SK-N-SH (cell line): ENCODE results near the gene ANK3. TPM values are rescaled to one million over a fixed set of nuclear protein-coding genes. Genes with fewer than 3 reads are reported as not detected.
A peak's percentile ranks its signal among the peaks of the same experiment; 100 is the strongest.

Source experiments
- CTCF ChIA-PET: fragments of 300-600, 350-600 bp; formaldehyde crosslinking; extraction: SDS; loops from one replicate; lab custom pipeline; 2021; lab: Yijun Ruan, JAX
- POLR2A ChIA-PET: fragments of 350-600 bp; sonication (Branson Sonifier 250); formaldehyde crosslinking; extraction: SDS; loops from one replicate; lab custom pipeline; 2020; ENCODE audit warnings: antibody characterized with exemption, inconsistent platforms; lab: Yijun Ruan, JAX
- DNase-seq: peaks from one replicate; pipeline ENCODE4 v3.0.0; 2012
- H2AFZ ChIP-seq: fragments of 200-600 bp; sonication (generic); 2 replicates; pipeline ENCODE4 v1.8.1; 2016; ENCODE audit warnings: antibody characterized with exemption, mild to moderate bottlenecking, low read depth
- H3F3A ChIP-seq: fragments of 200-600 bp; sonication (generic); replicated peaks from 2 replicates; pipeline ENCODE3; 2016; ENCODE audit warnings: antibody characterized with exemption, mild to moderate bottlenecking; ENCODE audit not compliant: insufficient read depth
- H3K27ac ChIP-seq, 2 experiments: fragments of 200-500 bp in 1 of 2; fragments of 200-600 bp in 1 of 2; sonication (Bioruptor generic) in 1 of 2; sonication (generic), shearing (Covaris generic) in 1 of 2; 2 replicates each; pipeline versions ENCODE4 v1.5.1 to v1.6.1; 2014 to 2016; ENCODE audit warnings: low read depth in 2 of 2, inconsistent platforms in 1 of 2, low read length in 1 of 2, mild to moderate bottlenecking in 1 of 2, mixed read lengths in 1 of 2
- H3K27me3 ChIP-seq: fragments of 200-600 bp; sonication (generic), shearing (Covaris generic); 2 replicates; pipeline ENCODE4 v1.6.1; 2016; ENCODE audit warnings: mixed run types; ENCODE audit not compliant: insufficient read depth
- H3K36me3 ChIP-seq, 2 experiments: fragments of 200-500 bp in 1 of 2; fragments of 200-600 bp in 1 of 2; sonication (Bioruptor generic) in 1 of 2; sonication (generic) in 1 of 2; replicated peaks in 1 of 2; 2 replicates each; pipeline versions ENCODE3 to v1.5.1; 2014 to 2016; ENCODE audit warnings: low read length in 1 of 2, mild to moderate bottlenecking in 1 of 2; ENCODE audit not compliant: insufficient read depth in 2 of 2, control insufficient read depth in 1 of 2
- H3K4me1 ChIP-seq, 2 experiments: fragments of 200-500 bp in 1 of 2; fragments of 200-600 bp in 1 of 2; sonication (Bioruptor generic) in 1 of 2; sonication (generic), shearing (Covaris generic) in 1 of 2; 2 replicates each; pipeline versions ENCODE4 v1.5.1 to v1.6.1; 2014 to 2016; ENCODE audit warnings: low read depth in 1 of 2, low read length in 1 of 2, mixed run types in 1 of 2; ENCODE audit not compliant: insufficient read depth in 2 of 2, control insufficient read depth in 1 of 2
- H3K4me2 ChIP-seq: fragments of 200-600 bp; sonication (generic), shearing (Covaris generic); 2 replicates; pipeline ENCODE4 v1.6.1; 2017; ENCODE audit warnings: mixed run types
- H3K4me3 ChIP-seq, 2 experiments: fragments of 200-500 bp in 1 of 2; fragments of 200-600 bp in 1 of 2; sonication (Bioruptor generic) in 1 of 2; sonication (generic), shearing (Covaris generic) in 1 of 2; 2 replicates each; pipeline versions ENCODE4 v1.5.1 to v1.8.1; 2014 to 2016; ENCODE audit warnings: low read depth in 2 of 2, inconsistent platforms in 1 of 2, low read length in 1 of 2, mild to moderate bottlenecking in 1 of 2, mixed read lengths in 1 of 2, moderate library complexity in 1 of 2
- H3K79me2 ChIP-seq: fragments of 200-600 bp; sonication (generic); 2 replicates; pipeline ENCODE4 v1.8.1; 2017; ENCODE audit warnings: mild to moderate bottlenecking; ENCODE audit not compliant: insufficient read depth
- H3K9ac ChIP-seq: fragments of 200-600 bp; sonication (generic); 2 replicates; pipeline ENCODE4 v1.6.1; 2017; ENCODE audit warnings: mixed run types
- H3K9me2 ChIP-seq: fragments of 200-600 bp; sonication (generic); 2 replicates; pipeline ENCODE4 v1.6.1; 2017; ENCODE audit warnings: mixed run types
- H3K9me3 ChIP-seq: fragments of 200-600 bp; sonication (generic); 2 replicates; pipeline ENCODE4 v1.6.1; 2017; ENCODE audit warnings: mixed run types, mild to moderate bottlenecking, moderate library complexity
- H4K20me1 ChIP-seq: fragments of 200-600 bp; sonication (generic); 2 replicates; pipeline ENCODE4 v1.6.1; 2017; ENCODE audit warnings: mild to moderate bottlenecking, mixed run types; ENCODE audit not compliant: insufficient read depth
- CTCF ChIP-seq: fragments of 200-600 bp; sonication (generic); IDR thresholded peaks from 2 replicates; pipeline ENCODE4 v1.6.1; 2017; ENCODE audit warnings: antibody characterized with exemption, mild to moderate bottlenecking, moderate library complexity
- EZH2phosphoT487 ChIP-seq: fragments of 200-600 bp; sonication (generic); IDR thresholded peaks from 2 replicates; pipeline ENCODE4 v1.6.1; 2017; ENCODE audit warnings: low read depth, mixed run types, mild to moderate bottlenecking, antibody characterized with exemption, moderate library complexity, borderline replicate concordance
- FOXM1 ChIP-seq: IDR thresholded peaks from 2 replicates; pipeline ENCODE4 v1.4.0; 2012; ENCODE audit warnings: low read depth, mild to moderate bottlenecking
- GABPA ChIP-seq: IDR thresholded peaks from 2 replicates; pipeline ENCODE4 v1.4.0; 2012; ENCODE audit warnings: low read depth, mild to moderate bottlenecking
- GATA2 ChIP-seq: sonication (generic); formaldehyde crosslinking; IDR thresholded peaks from 2 replicates; pipeline ENCODE4 v1.5.0; 2020; ENCODE audit warnings: mild to moderate bottlenecking, missing genetic modification reagents
- IRF3 ChIP-seq: fragments of 150-350 bp; IDR thresholded peaks from 2 replicates; pipeline ENCODE4 v1.6.1; 2016; ENCODE audit warnings: mild to moderate bottlenecking, low read depth, low read length
- MAX ChIP-seq: IDR thresholded peaks from 2 replicates; pipeline ENCODE4 v1.4.0; 2012; ENCODE audit warnings: low read depth
- MEF2A ChIP-seq: IDR thresholded peaks from 2 replicates; pipeline ENCODE4 v1.4.0; 2012; ENCODE audit warnings: low read depth, borderline replicate concordance
- NRF1 ChIP-seq: IDR thresholded peaks from 2 replicates; pipeline ENCODE4 v1.6.1; 2012; ENCODE audit warnings: low read depth, mild to moderate bottlenecking, low read length
- POLR2AphosphoS5 ChIP-seq: IDR thresholded peaks from 2 replicates; pipeline ENCODE4 v1.6.1; 2012; ENCODE audit warnings: low read depth, low read length
- RCOR1 ChIP-seq: fragments of 150-350 bp; IDR thresholded peaks from 2 replicates; pipeline ENCODE4 v1.6.1; 2017; ENCODE audit warnings: antibody characterized with exemption, low read length
- REST ChIP-seq: IDR thresholded peaks from 2 replicates; pipeline ENCODE4 v1.6.1; 2012; ENCODE audit warnings: mild to moderate bottlenecking, low read depth, low read length, moderate library complexity
- RFX5 ChIP-seq: IDR thresholded peaks from 2 replicates; pipeline ENCODE4 v1.6.1; 2012; ENCODE audit warnings: mild to moderate bottlenecking, improper control_type of control experiment, low read length
- TAF1 ChIP-seq: IDR thresholded peaks from 2 replicates; pipeline ENCODE4 v1.6.1; 2012; ENCODE audit warnings: low read depth, mild to moderate bottlenecking, low read length, moderate library complexity, borderline replicate concordance
- TCF12 ChIP-seq: IDR thresholded peaks from 2 replicates; pipeline ENCODE4 v1.4.0; 2012
- YY1 ChIP-seq: IDR thresholded peaks from 2 replicates; pipeline ENCODE4 v1.4.0; 2012; ENCODE audit warnings: low read depth, mild to moderate bottlenecking
- ZBTB33 ChIP-seq: IDR thresholded peaks from 2 replicates; pipeline ENCODE4 v1.4.0; 2012; ENCODE audit warnings: low read depth, borderline replicate concordance
- WGBS: methylation state at CpG from one replicate; pipeline ENCODE4 v1.1.6; 2017; ENCODE audit warnings: low lambda C conversion rate; 5-methylcytosine and 5-hydroxymethylcytosine counted together
- polyA plus RNA-seq, 3 experiments: library from polyadenylated mRNA; depleted of rRNA; stranded (reverse); fragments of >200 nt; gene quantifications; 2 replicates each; pipeline ENCODE4 v1.2.3, GENCODE V29; 2012
- TF ChIP-seq, protein P1 (sequence below): IDR thresholded peaks from 2 replicates; pipeline ENCODE4; 2012

Gene ANK3
- polyA plus RNA-seq, 1 of the 3 experiments (the other 2 are of a cell fraction): 10.0 TPM

DNA sequence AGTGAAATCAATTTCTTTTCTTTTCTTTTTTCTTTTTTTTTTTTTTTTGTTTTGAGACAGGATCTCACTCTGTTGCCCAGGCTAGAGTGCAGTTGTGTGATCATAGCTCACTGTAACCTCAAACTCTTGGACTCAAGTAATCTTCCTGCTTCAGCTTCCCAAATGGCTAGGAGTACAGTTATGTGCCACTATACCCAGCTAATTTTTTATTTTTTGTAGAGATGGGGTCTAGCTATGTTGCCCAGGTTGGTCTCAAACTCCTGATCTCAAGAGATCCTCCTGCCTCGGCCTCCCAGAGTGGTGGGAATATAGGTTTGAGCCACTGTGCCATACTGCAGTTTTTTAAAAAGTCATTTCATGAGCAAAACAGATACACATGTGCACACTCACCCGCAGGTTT is 79.8 kb downstream of the ANK3 start:
- 95% methylated on average over 2 of the region's 2 CpGs for WGBS
- Histone ChIP-seq H3K79me2 (no peaks in the 10 kb centered on the region), H3F3A (peaks cover 49% of the 10 kb centered on the region), H3K4me2 (no peak overlapping the region), H3K27me3 (no peaks in the 10 kb centered on the region), H3K27ac (peak overlapping the region; percentile 5 to 67; a peak in 1 of 4 replicates), H3K9ac (no peak overlapping the region), H3K9me2 (no peaks in the 10 kb centered on the region), H4K20me1 (no peaks in the 10 kb centered on the region), H3K36me3 (no peaks in the 10 kb centered on the region), H3K4me3 (no peak overlapping the region), H2AFZ (no peak overlapping the region), H3K4me1 (peaks cover 13 to 50% of the 10 kb centered on the region in 2 experiments), H3K9me3 (no peaks in the 10 kb centered on the region)
- no peak for DNase-seq
- ChIA-PET POLR2A (no interaction called here), CTCF (interaction anchor here (0.6 to 1.3 kb wide), 4 partner anchors 10 to 132 kb away, joined by 3 to 4 read pairs (median 4); no protein-coding TSS in a partner anchor)
- TF ChIP-seq TAF1: no peak
- no peak for TF ChIP-seq RCOR1
- TF ChIP-seq POLR2AphosphoS5: no peak
- no peak for TF ChIP-seq MEF2A
- no peak for TF ChIP-seq MAX

DNA sequence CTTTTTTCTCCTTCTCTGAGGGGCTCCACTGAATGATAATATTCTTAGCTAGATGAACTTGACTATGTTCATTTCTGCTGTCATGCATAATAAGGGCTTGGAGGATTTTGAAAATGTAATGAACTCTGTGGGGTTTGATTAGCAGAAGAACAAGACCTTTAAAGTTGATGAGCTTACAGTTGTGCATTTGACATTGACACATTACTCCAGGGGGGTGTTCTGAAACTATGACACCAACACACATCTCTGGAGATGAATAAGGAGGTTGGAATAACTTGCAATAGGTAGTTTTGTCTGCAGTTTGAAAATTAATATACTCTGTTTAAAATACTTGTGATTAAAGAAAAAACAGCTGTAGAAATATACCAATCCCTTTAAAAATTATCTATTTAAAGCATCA is 80.3 kb downstream of the ANK3 start:
- Histone ChIP-seq H3K9ac (no peak overlapping the region), H3K9me2 (no peaks in the 10 kb centered on the region), H3K4me3 (no peak overlapping the region), H3K4me2 (no peak overlapping the region), H3K79me2 (no peaks in the 10 kb centered on the region), H3K9me3 (no peaks in the 10 kb centered on the region), H3K36me3 (no peaks in the 10 kb centered on the region), H4K20me1 (no peaks in the 10 kb centered on the region), H3K4me1 (peaks cover 13 to 48% of the 10 kb centered on the region in 2 experiments), H3F3A (peaks cover 49% of the 10 kb centered on the region), H2AFZ (no peak overlapping the region), H3K27ac (peak overlapping the region in 1 of 2 experiments; percentile 5; a peak in 1 of 4 replicates), H3K27me3 (no peaks in the 10 kb centered on the region)
- ChIA-PET CTCF (interaction anchor here (0.7 to 1.3 kb wide), 4 partner anchors 11 to 132 kb away, joined by 3 to 4 read pairs (median 4); no protein-coding TSS in a partner anchor), POLR2A (no interaction called here)
- no peak for DNase-seq
- TF ChIP-seq RFX5 (no peak), IRF3 (no peak), TAF1 (no peak), FOXM1 (no peak), YY1 (no peak), REST (no peak), NRF1 (no peak), ZBTB33 (no peak), CTCF (no peak), GATA2 (CRISPR knock-in tag) (no peak), EZH2phosphoT487 (no peak), POLR2AphosphoS5 (no peak), TCF12 (no peak), GABPA (no peak)
- TF ChIP-seq, protein P1, sequence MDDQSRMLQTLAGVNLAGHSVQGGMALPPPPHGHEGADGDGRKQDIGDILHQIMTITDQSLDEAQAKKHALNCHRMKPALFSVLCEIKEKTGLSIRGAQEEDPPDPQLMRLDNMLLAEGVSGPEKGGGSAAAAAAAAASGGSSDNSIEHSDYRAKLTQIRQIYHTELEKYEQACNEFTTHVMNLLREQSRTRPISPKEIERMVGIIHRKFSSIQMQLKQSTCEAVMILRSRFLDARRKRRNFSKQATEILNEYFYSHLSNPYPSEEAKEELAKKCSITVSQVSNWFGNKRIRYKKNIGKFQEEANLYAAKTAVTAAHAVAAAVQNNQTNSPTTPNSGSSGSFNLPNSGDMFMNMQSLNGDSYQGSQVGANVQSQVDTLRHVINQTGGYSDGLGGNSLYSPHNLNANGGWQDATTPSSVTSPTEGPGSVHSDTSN: no peak
